CD4-positive, alpha-beta T cell (primary cell): ENCODE measurements around the gene FBXO44. TPM values are rescaled to one million over a fixed set of nuclear protein-coding genes. Genes with fewer than 3 reads are reported as not detected.

Experiments
- ATAC-seq: fragments of 200-7000 bp; cut with Tn5 transposase; one replicate; pipeline ENCODE4 v1.10.0; 2022; ENCODE audit warnings: mild to moderate bottlenecking; ENCODE audit not compliant: poor library complexity
- CTCF ChIA-PET: fragments of 350-600 bp; sonication (Branson Sonifier 250); formaldehyde crosslinking; loops from one replicate; lab custom pipeline; 2021; ENCODE audit warnings: antibody characterized with exemption, inconsistent platforms; lab: Charles Lee
- POLR2A ChIA-PET: fragments of 350-600 bp; sonication (Branson Sonifier 250); formaldehyde crosslinking; loops from one replicate; lab custom pipeline; 2021; ENCODE audit warnings: antibody characterized with exemption, inconsistent platforms; lab: Charles Lee
- DNase-seq, 14 experiments: peaks; one replicate each; pipeline ENCODE4 v3.0.0-alpha.2; 2013 to 2020; ENCODE audit warnings: mixed read lengths in 2 of 14
- H3K27ac ChIP-seq, 2 donors: one replicate each; pipeline versions ENCODE4 v1.5.1 to v1.7.0; 2013; ENCODE audit warnings: low read length in 2 of 2, low read depth in 1 of 2, mild to moderate bottlenecking in 1 of 2
- H3K27me3 ChIP-seq, 2 experiments: 1 replicate in 1 of 2; 2 replicates in 1 of 2; pipeline versions ENCODE4 v1.6.1 to v1.7.0; 2013; ENCODE audit warnings: low read length in 2 of 2, control low read depth in 1 of 2, mild to moderate bottlenecking in 1 of 2, moderate library complexity in 1 of 2; ENCODE audit not compliant: insufficient read depth in 2 of 2, control insufficient read depth in 1 of 2
- H3K36me3 ChIP-seq: one replicate; pipeline ENCODE4 v1.6.1; 2013; ENCODE audit warnings: low read length, control low read depth; ENCODE audit not compliant: insufficient read depth
- H3K4me1 ChIP-seq: one replicate; pipeline ENCODE4 v1.6.1; 2013; ENCODE audit warnings: low read length, control low read depth; ENCODE audit not compliant: insufficient read depth
- H3K4me3 ChIP-seq: one replicate; pipeline ENCODE4 v1.5.1; 2013; ENCODE audit warnings: mild to moderate bottlenecking, low read length, moderate library complexity
- H3K9me3 ChIP-seq, 2 experiments: 1 replicate in 1 of 2; 2 replicates in 1 of 2; pipeline versions ENCODE4 v1.6.1 to v1.7.0; 2013; ENCODE audit warnings: low read length in 2 of 2, mild to moderate bottlenecking in 2 of 2, control low read depth in 1 of 2, moderate library complexity in 1 of 2; ENCODE audit not compliant: control insufficient read depth in 1 of 2, insufficient read depth in 1 of 2
- H3K27ac Mint-ChIP-seq: one replicate; pipeline ENCODE4 v1.8.0; 2020; ENCODE audit warnings: mixed read lengths
- H3K27me3 Mint-ChIP-seq: one replicate; pipeline ENCODE4 v1.8.0; 2021; ENCODE audit warnings: mixed read lengths
- H3K36me3 Mint-ChIP-seq: one replicate; pipeline ENCODE4 v1.8.0; 2021; ENCODE audit warnings: low read depth, mixed read lengths
- H3K4me1 Mint-ChIP-seq: one replicate; pipeline ENCODE4 v1.8.0; 2021; ENCODE audit warnings: low read depth, mixed read lengths
- H3K4me3 Mint-ChIP-seq: one replicate; pipeline ENCODE4 v1.8.0; 2020; ENCODE audit warnings: mild to moderate bottlenecking, mixed read lengths
- H3K9me3 Mint-ChIP-seq: one replicate; pipeline ENCODE4 v1.8.0; 2020; ENCODE audit warnings: mixed read lengths
- CTCF ChIP-seq: fragments of 200-600 bp; IDR thresholded peaks from one replicate; pipeline ENCODE4 v1.8.0; 2022; ENCODE audit warnings: antibody characterized with exemption, mild to moderate bottlenecking
- intact Hi-C, 2 experiments: fragments of 100-400 bp; cut with DNase I in 1 of 2; cut with micrococcal nuclease in 1 of 2; formaldehyde crosslinking; loops; one replicate each; pipeline versions ENCODE4 v1.15.1 to v1.9.0; 2023 to 2025; cut with DNase I, micrococcal nuclease
- total RNA-seq, 174 experiments: library from RNA in 2 of 174; stranded (reverse) in 2 of 174; gene quantifications; one replicate each; pipeline ENCODE4 v1.2.3 and lab custom pipeline; 2021 to 2026

FBXO44 gene
- total RNA-seq, 2 experiments from 2014 or later, result 44.9 to 48.4 TPM

- H3K27me3 ChIP-seq, result no peaks in the 10 kb centered on the region
- no peak for ATAC-seq
- no peaks in the 10 kb centered on the region for H3K36me3 ChIP-seq
- H3K4me1 ChIP-seq, result peaks cover 32% of the 10 kb centered on the region
- no peak overlapping the region for H3K4me3 Mint-ChIP-seq
- H3K27ac Mint-ChIP-seq, result no peak overlapping the region
- peaks cover 25% of the 10 kb centered on the region for H3K4me1 Mint-ChIP-seq
- no peaks in the 10 kb centered on the region for H3K9me3 Mint-ChIP-seq
- no peak for DNase-seq
- H3K36me3 Mint-ChIP-seq, result no peaks in the 10 kb centered on the region
- H3K9me3 ChIP-seq, result no peaks in the 10 kb centered on the region
- POLR2A ChIA-PET, result interaction anchor here (1.0 to 1.4 kb wide), 5 partner anchors 9 to 609 kb away, joined by 3 to 5 read pairs (median 3); partner anchors contain the start of genes AGTRAP and FBXO44
- intact Hi-C loops, result loop anchor here in 1 of 2 experiments (10.0 kb wide), 1 partner anchor 1152 kb away; no protein-coding TSS in a partner anchor
- H3K27me3 Mint-ChIP-seq, result peaks cover 5% of the 10 kb centered on the region
- TF ChIP-seq CTCF, result no peak
- no peak overlapping the region for H3K27ac ChIP-seq
- CTCF ChIA-PET, result interaction anchor here (0.6 to 2.6 kb wide), 20 partner anchors 10 to 609 kb away, joined by 3 to 21 read pairs (median 4); partner anchors contain the start of genes FBXO6 and MAD2L2
- no peak overlapping the region for H3K4me3 ChIP-seq
Observed at GRCh38 chr1:11646317-11646716, 8.4 kb upstream of the FBXO44 start.

- Mint-ChIP-seq H3K4me1 (peaks cover 31% of the 10 kb centered on the region), H3K4me3 (no peak overlapping the region), H3K27ac (no peak overlapping the region), H3K9me3 (no peaks in the 10 kb centered on the region), H3K36me3 (no peaks in the 10 kb centered on the region), H3K27me3 (peaks cover 3% of the 10 kb centered on the region)
- TF ChIP-seq CTCF, result no peak
- ChIA-PET POLR2A (no interaction called here), CTCF (interaction anchor here (1.5 kb wide), 1 partner anchor 406 kb away, joined by 4 read pairs; no protein-coding TSS in a partner anchor)
- DNase-seq (no peak), ATAC-seq (no peak)
- Histone ChIP-seq H3K36me3 (no peaks in the 10 kb centered on the region), H3K4me1 (peaks cover 34% of the 10 kb centered on the region), H3K9me3 (no peaks in the 10 kb centered on the region), H3K27me3 (no peaks in the 10 kb centered on the region), H3K27ac (no peak overlapping the region), H3K4me3 (no peak overlapping the region)
- intact Hi-C loops, result loop anchor here in 1 of 2 experiments (10.0 kb wide), 1 partner anchor 1153 kb away; no protein-coding TSS in a partner anchor
Observed at GRCh38 chr1:11647333-11647732, 7.3 kb upstream of the FBXO44 start.

GRCh38 chr1:11648039-11648438 is 6.6 kb upstream of the FBXO44 start:
- no peak overlapping the region for H3K27ac Mint-ChIP-seq
- intact Hi-C loops, result loop anchor here in 1 of 2 experiments (10.0 kb wide), 1 partner anchor 1153 kb away; no protein-coding TSS in a partner anchor
- Histone ChIP-seq H3K27ac (no peak overlapping the region), H3K36me3 (no peaks in the 10 kb centered on the region), H3K9me3 (no peaks in the 10 kb centered on the region), H3K4me3 (no peak overlapping the region), H3K27me3 (no peaks in the 10 kb centered on the region), H3K4me1 (peaks cover 33% of the 10 kb centered on the region)
- TF ChIP-seq CTCF, result no peak
- peaks cover 38% of the 10 kb centered on the region for H3K4me1 Mint-ChIP-seq
- no peak for ATAC-seq
- no peak for DNase-seq
- no peak overlapping the region for H3K4me3 Mint-ChIP-seq
- ChIA-PET CTCF (interaction anchor here (4.6 kb wide), 1 partner anchor 16 kb away, joined by 33 read pairs; the partner anchor contains the start of gene FBXO6), POLR2A (interaction anchor here (2.8 to 3.1 kb wide), 2 partner anchors 16 to 588 kb away, joined by 8 to 18 read pairs; partner anchors contain the start of genes FBXO6 and SRM)
- H3K27me3 Mint-ChIP-seq, result no peaks in the 10 kb centered on the region
- no peaks in the 10 kb centered on the region for H3K36me3 Mint-ChIP-seq
- H3K9me3 Mint-ChIP-seq, result no peaks in the 10 kb centered on the region
